Kidney (tissue), 14 donors: ENCODE results near the gene NXN. TPM values are rescaled to one million over a fixed set of nuclear protein-coding genes. Genes with fewer than 3 reads are reported as not detected.

ENCODE experiments used
- DNase-seq, 5 donors: peaks; one replicate each; pipeline ENCODE4 v3.0.0-alpha.2; 2013 to 2020
- FAIRE-seq: peaks from 2 replicates; lab custom pipeline; 2012; peaks lifted over from hg19 to GRCh38; lab: Jason Lieb, UNC
- H3K27ac ChIP-seq, 2 donors: one replicate each; pipeline ENCODE4 v1.7.0; 2013; ENCODE audit warnings: low read depth in 2 of 2, low read length in 2 of 2, inconsistent platforms in 1 of 2
- H3K27me3 ChIP-seq: one replicate; pipeline ENCODE4 v1.7.1; 2013; ENCODE audit warnings: low read length, inconsistent platforms; ENCODE audit not compliant: control insufficient read depth, insufficient read depth
- H3K36me3 ChIP-seq, 3 donors: one replicate each; pipeline versions ENCODE4 v1.7.0 to v1.7.1; 2013; ENCODE audit warnings: low read length in 3 of 3, control low read depth in 1 of 3, inconsistent platforms in 1 of 3; ENCODE audit not compliant: insufficient read depth in 3 of 3, control insufficient read depth in 2 of 3
- H3K4me1 ChIP-seq, 3 donors: one replicate each; pipeline versions ENCODE4 v1.7.0 to v1.7.1; 2013; ENCODE audit warnings: low read length in 3 of 3, inconsistent platforms in 1 of 3, low read depth in 1 of 3; ENCODE audit not compliant: control insufficient read depth in 2 of 3, insufficient read depth in 2 of 3
- H3K4me3 ChIP-seq, 3 donors: one replicate each; pipeline versions ENCODE4 v1.7.0 to v1.8.1; 2013; ENCODE audit warnings: low read length in 3 of 3, control low read depth in 1 of 3, inconsistent platforms in 1 of 3
- H3K9ac ChIP-seq, 3 donors: one replicate each; pipeline versions ENCODE4 v1.7.0 to v1.7.1; 2013; ENCODE audit warnings: low read length in 3 of 3, control low read depth in 1 of 3, inconsistent platforms in 1 of 3
- H3K9me3 ChIP-seq, 3 donors: one replicate each; pipeline versions ENCODE4 v1.7.0 to v1.7.1; 2013; ENCODE audit warnings: low read length in 3 of 3, control low read depth in 1 of 3, inconsistent platforms in 1 of 3; ENCODE audit not compliant: control insufficient read depth in 2 of 3, insufficient read depth in 1 of 3
- CTCF ChIP-seq: IDR thresholded peaks from 3 replicates; pipeline ENCODE4 v1.5.1; 2012; ENCODE audit warnings: mild to moderate bottlenecking, moderate library complexity, borderline replicate concordance; ENCODE audit not compliant: insufficient read depth; ENCODE audit errors: extremely low read depth
- intact Hi-C: fragments of 100-400 bp; cut with DNase I; formaldehyde crosslinking; loops from one replicate; pipeline ENCODE4 v1.11.1; 2022
- polyA plus RNA-seq: library from polyadenylated mRNA; stranded (reverse); fragments of 350-450 nt; fragmentation: Illumina TruSeq; extraction: RNeasy Lipid Tissue Mini Kit (QIAGEN cat#74804); gene quantifications from one replicate; pipeline ENCODE4 v1.2.3, GENCODE V29; 2014; ENCODE audit warnings: low read depth, low replicate concordance; ENCODE audit not compliant: insufficient read depth
- total RNA-seq: library from RNA; stranded (reverse); fragmentation: NEBNext Ultra II Directional; extraction: Animal tissue kit (Norgen Biotek cat#: 25700); gene quantifications from one replicate; pipeline ENCODE4 v1.2.1, GENCODE V29; 2021
- donor health status: control.
- donor health status: control.
- donor health status: control.
- donor health status: control.
- donor health status: control.
- donor health status: DM: yes; HTN: yes; CAD: no.
- donor health status: Normal renal cell carcinoma (clear cell type).

The NXN gene
- total and polyA plus RNA-seq, 2 donors from 2014 or later, result 10.2 to 26.8 TPM

GRCh38 chr17:1026599-1026975, 47.0 kb upstream of the NXN start:
- DNase-seq, result no peak

GRCh38 chr17:1025733-1026598, 46.4 kb upstream of the NXN start:
- FAIRE-seq, result no peak
- no peak for TF ChIP-seq CTCF
- H3K9ac ChIP-seq, result no peak overlapping the region

More at GRCh38 chr17:1026599-1026975, 47.0 kb upstream of the NXN start:
- Histone ChIP-seq H3K9me3 (no peaks in the 10 kb centered on the region), H3K27me3 (no peaks in the 10 kb centered on the region), H3K4me1 (peaks cover 0 to 14% (median 0%) of the 10 kb centered on the region in 3 donors), H3K9ac (no peak overlapping the region), H3K4me3 (no peak overlapping the region), H3K36me3 (no peaks in the 10 kb centered on the region), H3K27ac (peak overlapping the region in 1 of 2 donors; percentile 43)
- FAIRE-seq, result no peak
- intact Hi-C loops, result no loop called here
- no peak for TF ChIP-seq CTCF

GRCh38 chr17:1024076-1024475, 44.5 kb upstream of the NXN start:
- no peaks in the 10 kb centered on the region for H3K36me3 ChIP-seq
- intact Hi-C loops, result no loop called here
- no peaks in the 10 kb centered on the region for H3K9me3 ChIP-seq
- no peak for TF ChIP-seq CTCF
- H3K9ac ChIP-seq, result no peak overlapping the region
- H3K27ac ChIP-seq, result no peak overlapping the region
- no peak for DNase-seq
- H3K4me3 ChIP-seq, result no peak overlapping the region
- H3K4me1 ChIP-seq, result peaks cover 0 to 7% (median 0%) of the 10 kb centered on the region in 3 donors
- no peaks in the 10 kb centered on the region for H3K27me3 ChIP-seq
- FAIRE-seq, result no peak

More at GRCh38 chr17:1025733-1026598, 46.4 kb upstream of the NXN start:
- Histone ChIP-seq H3K27ac (peak overlapping the region in 1 of 2 donors; percentile 43), H3K36me3 (no peaks in the 10 kb centered on the region), H3K27me3 (no peaks in the 10 kb centered on the region), H3K9me3 (no peaks in the 10 kb centered on the region), H3K4me1 (peaks cover 0 to 14% (median 0%) of the 10 kb centered on the region in 3 donors), H3K4me3 (no peak overlapping the region)
- DNase-seq, result peak in 1 of 5 donors; percentile 40
- intact Hi-C loops, result no loop called here
